GM19324 (cell line): ENCODE results near the gene SEMA7A.
A peak's percentile ranks its signal among the peaks of the same experiment; 100 is the strongest.

Experiments
- ATAC-seq: cut with Tn5 transposase; IDR thresholded peaks from one replicate; pipeline ENCODE4 v1.9.1; 2021; ENCODE audit warnings: mild to moderate bottlenecking, moderate library complexity; ENCODE audit not compliant: unreplicated experiment, low FRiP score

Gene SEMA7A

DNA sequence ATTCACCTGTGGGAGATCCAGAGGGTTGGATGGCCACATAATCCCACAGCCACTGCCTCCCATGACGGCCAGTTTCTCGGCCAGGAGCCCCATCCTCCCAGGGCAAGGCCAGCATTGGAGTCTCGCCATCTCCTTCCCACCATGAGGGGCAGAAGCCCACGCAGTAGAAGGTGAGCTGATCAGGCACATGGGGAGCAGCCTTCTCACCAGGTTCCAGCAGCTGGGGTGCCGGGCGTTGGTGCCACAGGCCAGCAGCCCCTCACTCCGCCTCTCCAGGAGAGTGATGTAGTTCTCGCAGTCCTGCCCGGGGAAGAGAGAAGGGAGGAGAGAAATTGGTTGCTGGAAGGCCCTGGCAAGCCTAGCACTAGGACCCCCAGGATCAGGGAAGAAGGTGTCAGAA lies 16.1 kb downstream of the SEMA7A start:
- ATAC-seq, result no peak

DNA sequence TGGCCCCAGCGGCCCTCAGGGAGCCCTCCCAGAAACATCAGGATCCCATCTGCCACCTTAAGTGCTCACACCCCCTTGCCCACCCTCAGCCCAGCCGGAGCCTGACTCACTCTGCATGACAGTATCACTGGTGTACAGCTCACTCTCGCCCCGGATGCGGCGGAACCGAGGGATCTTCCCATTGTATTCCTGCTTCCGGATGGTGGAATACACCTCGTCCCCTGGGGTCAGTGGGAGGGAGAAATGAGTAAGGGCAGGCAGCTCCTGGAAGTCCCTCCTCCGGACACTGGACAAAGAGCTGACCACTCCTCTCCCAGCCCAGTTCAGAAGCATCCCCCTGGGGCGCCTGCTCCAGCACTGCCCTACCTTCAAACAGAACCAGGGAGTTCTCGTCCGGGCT lies 16.5 kb downstream of the SEMA7A start:
- ATAC-seq, result no peak

DNA sequence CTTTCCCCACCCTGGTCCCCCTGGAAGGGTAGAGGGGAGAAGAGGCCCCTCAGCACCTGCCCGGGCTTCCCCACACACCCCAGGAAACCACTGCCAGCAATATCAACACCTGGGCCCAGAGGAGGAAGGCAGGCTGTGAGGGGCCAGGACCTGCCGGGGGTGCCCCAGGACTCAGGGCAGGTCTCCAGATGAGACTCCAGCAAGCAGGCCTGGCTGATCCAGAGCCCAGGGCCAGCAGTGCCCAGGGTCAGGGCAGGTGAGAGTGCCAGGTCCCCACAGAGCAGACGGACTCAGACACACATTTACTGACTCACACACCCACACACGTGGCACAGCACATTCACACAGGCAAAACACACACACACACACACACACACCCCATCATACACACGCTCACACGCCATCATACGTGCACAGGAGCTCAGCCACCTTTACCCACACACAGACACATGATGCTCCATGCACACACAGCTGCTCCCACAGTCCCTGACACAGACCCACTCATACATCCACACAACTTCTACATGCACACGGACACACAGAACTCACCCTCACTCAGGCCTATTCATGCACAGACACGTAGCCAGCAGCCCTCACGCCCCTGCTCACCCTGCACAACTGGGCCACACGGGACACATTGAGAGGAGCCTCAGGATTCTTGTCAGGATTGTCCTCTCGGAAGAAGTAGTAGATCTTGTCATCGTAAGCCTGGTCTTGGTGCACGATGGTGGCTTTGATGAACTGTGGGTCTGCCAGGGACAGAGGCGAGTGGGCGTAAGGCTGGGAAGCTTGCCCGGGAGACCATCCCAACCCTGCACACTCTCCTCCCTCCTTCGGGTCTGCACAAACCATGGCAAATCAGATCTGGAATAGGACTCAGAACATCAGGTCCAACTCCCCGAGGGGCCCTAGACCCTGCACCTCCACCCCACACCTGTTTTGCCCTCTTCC lies 17.5 kb downstream of the SEMA7A start:
- no peak for ATAC-seq

DNA sequence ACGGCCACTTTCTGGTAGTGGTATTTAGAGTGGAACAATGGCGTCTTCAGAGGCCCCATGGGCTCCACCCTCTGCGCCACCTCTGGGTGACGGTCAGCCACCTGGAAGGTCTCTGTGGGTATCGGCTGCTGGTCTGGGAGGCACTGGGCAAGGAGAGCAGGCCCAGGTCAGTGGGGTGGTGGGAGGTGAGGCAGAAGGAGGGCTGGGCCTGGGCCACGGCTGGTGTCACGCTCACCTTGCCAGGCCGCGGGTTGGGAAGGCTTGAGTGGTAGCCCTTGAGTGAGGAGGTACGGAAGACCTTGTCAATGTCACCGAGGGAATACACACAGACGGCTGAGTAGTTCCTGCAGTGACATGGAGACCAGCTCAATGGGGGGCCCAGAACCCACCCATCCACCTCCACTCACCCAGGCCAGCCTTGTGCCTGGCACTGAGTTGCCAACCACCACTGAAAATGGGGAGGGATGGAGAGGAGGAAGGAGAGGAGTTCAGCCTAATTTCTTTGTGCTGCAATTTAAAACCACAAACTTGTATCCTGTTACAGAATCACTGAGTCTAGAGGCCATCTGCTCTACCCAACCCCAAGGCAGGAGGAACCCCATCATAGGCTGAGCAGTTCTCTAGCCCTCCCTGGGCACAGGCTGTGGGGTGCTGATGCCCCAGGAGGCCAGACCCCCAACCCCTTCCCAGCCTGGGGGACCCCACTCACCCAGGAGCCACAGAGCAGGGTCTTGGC lies 19.0 kb downstream of the SEMA7A start:
- ATAC-seq, result no peak

DNA sequence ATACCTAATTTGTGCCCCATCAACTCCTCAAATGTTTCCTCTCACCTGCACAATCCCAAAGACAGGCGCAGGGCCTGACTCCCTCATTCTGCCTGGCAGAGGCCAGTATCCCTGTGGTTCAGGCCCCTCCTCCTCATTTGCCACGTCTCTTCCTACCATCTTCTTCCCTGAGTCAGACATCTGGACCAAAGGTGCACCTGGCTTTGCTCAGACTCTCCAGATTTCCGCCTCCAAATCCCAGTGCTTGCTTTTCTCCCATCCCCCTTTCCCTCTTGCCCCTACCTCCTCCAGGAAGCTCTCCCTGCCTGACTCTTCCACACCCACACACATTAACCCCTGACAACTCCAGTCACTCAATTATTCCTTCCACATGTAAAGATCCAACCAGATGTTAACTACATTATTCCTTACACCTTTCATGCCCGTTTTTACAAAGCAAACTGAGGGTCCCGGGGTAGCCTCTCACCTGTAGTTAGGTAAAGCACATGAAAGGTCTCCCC lies 19.6 kb downstream of the SEMA7A start:
- ATAC-seq, result no peak

DNA sequence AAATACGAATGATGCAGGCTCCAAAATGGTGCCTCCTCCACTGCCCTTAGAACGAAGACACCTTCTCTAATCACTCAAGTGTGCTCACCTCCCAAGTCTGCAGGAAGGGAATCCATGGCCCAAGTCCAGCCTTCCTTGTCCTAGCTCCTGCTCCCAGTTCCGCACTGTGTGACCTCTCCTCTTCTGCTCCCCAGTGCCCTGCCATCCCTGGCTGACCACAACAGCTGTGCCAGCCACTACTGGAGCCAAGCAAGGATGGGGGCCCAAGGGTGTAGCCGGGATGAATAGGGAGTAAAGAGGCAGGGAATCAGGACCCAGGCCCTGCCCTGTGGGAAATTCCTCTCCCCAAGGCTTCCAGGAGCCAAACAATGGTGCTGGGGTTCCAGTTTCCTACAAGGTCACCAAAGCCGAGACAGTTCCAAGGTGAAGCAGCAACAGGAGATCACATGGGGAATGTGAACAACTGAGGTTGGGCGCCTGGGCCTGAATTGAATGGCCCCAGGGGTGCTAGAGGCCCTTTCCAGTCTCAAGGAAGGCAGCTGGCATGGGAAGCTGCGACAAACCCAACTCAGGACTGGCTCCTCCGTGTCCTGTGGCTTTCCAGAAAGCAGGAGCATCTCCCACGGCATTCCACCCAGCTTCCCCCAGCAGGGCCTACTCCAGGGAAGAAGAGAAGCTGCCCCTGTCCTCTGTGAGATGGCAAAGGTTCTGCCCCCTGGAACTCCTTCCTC lies 20.2 kb downstream of the SEMA7A start:
- ATAC-seq, result no peak

DNA sequence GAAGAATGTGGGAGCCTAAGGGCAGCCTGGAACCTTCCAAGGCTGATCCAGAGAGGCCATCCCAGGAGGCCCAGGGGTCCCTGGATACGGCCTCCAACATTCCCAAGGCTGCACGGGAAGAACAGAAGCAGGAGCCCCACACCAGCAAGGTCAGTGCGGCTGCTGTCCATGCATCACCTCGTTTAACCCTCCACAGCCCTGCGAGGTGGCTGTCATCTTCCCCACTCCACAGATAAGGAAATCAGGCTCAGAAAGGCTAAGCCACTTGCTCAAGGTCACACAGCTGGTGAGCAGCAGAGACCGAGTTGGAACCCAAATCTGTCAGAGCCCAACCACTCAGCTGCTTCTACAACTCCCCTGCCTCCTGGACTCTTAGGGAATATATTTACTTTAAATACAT lies 21.6 kb downstream of the SEMA7A start:
- ATAC-seq, result no peak

DNA sequence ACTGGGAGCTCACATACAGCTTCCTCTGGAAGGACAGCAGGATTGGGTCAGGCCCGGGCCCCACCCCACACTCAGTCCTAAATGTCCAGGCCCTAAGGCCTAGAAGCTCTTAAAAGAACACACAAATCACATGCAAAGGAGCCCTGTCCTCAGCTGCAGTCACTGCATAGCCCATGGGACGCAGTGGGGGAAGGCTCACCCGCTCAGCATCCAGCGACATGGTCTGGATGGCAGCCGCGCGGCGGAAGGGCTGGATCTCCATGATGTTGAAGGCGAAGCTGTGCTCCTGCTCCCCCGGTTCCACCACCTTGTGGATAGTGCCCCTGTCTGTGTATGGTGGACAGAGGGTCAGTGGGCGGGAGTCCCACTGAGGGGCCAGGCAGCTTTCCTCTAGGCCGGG lies 22.1 kb downstream of the SEMA7A start:
- no peak for ATAC-seq

DNA sequence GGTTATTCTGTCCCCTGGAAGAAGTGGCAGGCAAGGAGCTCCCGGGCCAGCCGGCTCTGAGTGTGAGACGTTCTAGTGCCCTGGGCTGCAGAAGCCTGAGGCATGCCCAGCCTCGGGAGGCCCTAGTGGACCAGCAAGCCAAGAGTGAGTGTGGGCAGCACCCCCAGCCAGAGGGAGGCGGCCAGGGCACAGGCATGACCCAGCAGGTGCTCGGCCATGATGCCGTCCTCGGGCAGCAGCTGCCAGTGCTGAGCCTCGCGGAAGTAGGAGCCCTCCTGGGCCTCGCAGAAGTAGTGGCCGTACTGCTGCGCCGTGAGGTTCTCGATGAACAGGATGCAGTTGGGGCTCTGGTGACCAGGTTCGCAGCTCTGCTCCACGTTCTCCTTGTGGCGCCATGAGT lies 23.3 kb downstream of the SEMA7A start:
- ATAC-seq, result no peak

DNA sequence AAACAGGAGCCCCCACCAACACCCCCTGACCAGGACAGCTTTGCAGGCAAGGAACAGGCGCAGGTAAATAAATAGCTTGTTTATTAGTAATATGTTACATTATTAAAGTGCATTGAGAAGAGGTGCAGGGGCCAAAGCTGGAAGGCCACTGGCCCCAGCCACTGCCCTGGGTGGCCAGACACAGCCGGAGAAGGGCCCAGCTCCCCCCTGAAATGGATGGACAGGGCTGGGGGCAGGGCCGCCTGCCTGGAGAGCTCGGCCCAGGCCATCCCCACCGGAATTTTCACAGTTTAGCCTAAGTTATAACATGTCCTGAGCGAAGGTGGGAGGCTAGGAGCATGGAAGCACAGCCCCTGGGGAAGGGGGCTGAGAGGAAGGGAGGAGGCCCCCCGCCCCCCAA lies 24.5 kb downstream of the SEMA7A start:
- ATAC-seq, result no peak

DNA sequence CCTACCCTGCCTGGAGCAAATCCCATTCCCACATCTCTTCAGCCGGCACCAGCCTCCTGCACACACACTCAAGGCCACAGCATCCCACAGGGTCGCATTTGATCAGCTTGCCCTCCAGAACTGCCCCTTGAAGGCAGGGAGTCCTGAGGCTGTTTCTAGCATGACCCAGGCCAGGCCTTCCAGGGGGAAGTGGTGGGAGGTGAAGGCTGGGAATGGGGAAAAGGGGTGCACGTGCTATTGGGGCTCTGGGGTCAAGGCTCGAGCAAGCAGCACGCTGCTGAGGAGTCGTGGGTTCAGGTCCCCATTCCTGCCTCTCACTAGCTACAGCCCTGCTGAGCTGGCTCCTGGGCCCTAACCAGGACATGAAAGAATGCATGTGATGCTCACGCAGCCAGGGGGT lies 24.9 kb downstream of the SEMA7A start:
- ATAC-seq, result no peak

DNA sequence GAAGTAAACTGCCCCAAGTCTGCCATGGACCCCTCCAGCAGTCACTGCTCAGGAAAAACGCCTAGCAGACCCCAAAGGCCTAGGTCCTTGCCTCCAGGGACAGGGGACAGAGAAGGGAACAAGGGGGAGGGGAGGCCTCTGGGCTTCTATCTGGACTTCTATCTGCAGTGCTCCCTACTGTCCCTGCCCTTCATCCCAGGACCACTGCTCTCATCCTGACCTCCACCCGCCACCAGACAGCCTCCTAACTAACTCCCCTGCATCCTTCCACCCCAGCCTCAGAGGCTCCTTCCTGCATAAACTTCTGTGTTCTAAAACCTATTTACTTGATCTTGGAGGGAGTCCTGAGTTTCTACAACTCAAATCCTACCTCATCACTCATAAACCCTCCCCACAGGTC lies 25.4 kb downstream of the SEMA7A start:
- ATAC-seq, result no peak

DNA sequence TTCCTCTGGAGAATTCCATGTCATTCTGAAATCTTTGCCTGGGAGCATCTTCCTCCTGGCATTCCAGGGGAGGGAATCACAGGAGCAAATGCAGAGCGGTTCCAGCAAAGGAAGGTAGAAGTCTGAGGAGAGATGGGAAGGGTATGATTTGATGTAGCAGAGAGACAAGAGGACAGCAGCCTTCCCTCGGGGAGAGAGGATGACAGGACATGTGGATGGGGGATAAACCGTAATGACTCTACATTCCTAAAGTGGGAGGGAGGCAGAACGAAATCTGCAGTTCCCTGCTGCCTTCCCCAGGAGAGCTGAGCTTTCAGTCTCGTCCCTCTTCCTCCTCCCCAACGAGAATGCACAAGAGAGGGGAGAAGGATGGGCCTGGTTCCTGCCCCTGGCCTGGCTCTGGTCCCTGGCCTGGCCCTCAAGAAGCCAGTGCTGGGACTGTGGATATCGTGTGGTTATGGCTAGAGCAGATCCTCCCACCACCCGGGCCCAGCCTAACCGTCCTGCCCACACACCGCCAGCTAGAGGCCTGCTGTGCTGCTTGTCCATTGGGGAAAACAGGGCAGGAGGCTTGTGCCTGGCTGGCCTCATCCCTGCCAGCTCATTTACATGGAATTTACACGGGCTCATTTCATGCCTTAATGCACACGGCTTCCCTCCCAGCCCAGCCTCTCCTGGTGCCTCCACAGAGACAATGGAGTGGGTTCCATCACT lies 26.6 kb downstream of the SEMA7A start:
- no peak for ATAC-seq

DNA sequence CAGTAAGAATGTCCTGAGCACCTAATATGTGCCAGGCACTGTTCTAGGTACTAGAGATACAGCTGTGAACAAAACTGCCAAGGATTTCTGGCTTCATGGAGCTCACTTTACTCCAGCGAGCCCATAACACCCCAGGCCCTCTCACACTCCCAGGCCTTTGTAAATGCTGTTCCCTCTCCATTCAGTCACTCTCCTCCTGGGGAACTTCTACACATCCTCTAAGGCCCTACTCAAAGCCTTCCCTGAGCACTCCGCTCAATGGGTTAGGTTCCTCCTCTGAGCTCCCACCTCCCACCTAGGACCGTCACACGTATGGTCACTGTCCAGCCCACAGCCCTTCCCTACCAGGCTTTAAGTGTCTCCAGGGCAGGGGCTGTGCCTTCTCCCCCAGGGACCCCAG lies 27.2 kb downstream of the SEMA7A start:
- ATAC-seq, result no peak

DNA sequence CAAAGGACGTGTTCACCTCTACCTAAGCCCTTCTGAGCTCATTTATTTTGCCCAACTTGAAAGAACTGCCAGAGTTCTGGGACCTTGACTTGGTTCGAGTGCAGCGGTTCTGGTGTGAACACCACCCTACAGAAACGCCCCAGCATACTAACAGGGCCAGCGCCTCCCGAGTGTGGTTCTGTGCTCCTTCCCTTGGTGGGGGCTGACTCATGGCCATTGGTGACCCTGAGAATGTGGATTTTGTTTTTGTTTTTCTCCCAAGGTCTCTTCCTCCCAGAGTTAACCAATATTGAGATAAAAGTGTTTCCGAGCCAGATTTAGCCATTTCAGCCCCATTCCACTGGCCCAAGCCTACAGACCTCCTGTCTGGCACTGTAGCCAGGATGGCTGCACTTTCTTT lies 27.9 kb downstream of the SEMA7A start:
- no peak for ATAC-seq

DNA sequence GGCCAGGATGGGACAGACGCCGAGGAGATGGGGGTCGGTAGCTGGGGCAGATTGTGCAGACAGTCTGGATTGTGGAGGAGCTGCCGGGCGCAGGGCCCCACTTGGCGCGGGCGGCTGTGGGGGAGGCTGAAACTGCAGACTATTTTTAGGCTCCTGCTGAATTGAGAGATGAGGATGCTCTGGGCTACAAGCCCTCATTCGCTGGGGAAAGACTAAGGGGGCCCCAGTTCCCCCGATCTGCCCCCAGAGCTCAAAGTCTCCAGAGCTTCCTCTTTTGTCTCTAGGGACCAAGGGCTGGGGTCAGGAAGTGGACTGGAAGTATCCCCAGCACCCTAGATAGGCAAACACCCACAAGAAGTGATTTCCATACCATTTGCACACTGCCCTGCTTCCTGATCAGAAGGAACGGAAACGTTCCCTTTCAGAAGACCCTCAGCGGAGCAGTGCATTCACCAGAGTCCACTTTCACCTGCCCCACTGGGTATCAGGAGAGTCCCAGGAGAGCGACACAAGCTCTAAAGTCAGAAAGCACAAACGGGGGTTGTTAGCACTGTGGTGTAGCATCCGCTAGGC lies 29.7 kb downstream of the SEMA7A start:
- ATAC-seq, result peak; percentile 43

DNA sequence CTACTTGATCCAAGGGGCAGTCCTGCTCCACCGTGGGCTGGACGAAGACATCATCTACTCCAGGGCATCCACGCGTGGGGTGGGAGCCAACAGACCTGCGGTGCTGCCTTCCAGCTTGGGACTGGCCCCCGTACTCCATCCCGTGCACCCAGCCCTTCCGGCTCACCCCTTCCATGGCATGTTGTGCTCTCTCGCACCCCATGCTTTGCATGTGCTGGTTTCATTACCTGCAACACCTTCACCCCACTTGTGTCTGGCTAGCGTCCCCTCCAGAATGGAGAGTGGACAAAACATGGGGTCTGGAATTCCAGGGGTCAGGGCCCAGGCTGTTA lies 30.2 kb downstream of the SEMA7A start:
- ATAC-seq, result peak; percentile 21

DNA sequence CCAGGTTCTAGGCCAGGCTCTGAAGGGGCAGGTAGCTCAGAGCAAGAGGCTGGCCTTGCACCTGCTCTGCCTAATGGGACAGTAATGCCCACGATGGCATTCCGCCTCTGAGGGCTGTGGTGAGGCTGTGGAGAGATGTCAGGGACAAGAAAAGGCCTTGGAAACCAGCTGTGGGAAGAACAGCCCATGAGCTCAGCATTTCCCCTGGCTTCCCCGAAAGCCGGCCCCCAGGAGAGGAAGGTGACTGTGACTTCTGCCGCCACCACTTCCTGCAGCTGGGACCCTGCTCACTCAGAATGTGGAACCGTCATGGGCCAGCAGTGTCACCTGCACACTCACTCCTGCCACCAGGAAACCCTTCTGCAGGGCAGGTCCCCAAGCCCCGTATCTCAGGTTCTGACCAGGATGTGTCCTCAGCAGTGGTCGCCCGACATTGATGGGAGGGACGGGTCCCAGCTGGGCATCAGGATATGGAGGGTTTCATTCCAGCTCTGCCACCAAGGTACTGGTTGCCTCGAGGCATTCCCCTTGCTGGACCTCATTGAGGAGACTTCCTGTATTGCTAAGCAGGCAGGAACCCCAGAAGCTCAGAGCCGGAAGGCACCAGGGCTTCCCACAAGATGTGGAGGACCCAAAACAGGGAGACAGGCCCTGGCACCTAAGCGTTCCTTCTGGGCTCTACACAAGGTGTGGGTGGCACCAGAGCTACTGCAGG lies 30.7 kb downstream of the SEMA7A start:
- ATAC-seq, result peak; percentile 1

DNA sequence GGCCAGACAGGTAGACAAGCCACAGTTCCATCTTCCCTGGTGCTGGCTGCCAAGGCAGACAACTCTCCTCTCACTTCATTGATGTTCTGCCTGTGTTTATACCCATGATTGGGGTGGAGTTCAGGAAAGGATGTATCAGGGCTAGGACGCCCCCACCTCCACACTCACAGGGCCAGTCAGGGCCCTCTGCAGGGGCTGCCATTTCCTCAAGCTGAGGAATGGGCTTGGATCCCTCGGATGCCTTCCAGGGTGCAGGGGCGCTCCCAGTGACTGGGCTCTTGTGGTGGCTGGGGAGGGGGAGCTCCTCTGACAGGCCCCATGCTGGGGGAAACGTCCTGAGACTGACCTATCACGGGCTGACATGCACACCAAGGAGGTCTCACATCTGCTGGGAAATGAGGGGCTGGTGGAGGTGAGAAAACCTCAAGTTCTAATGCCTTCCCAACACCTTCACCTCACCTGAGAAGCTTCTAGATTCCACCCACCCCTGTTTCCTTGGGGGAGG lies 31.4 kb downstream of the SEMA7A start:
- ATAC-seq, result no peak
